HL-60 (cell line): ENCODE data around the gene IGSF1.

Source experiments
- DNase-seq, 2 experiments: peaks; one replicate each; pipeline ENCODE4 v3.0.0-alpha.2; 2010 to 2020; ENCODE audit warnings: low read depth in 1 of 2, low spot score in 1 of 2
- H3K27ac ChIP-seq: fragments of 250-450 bp; sonication (Bioruptor Pico); replicated peaks from 2 replicates; pipeline ENCODE4 v1.5.1; 2020; ENCODE audit warnings: mild to moderate bottlenecking, moderate library complexity
- H3K27me3 ChIP-seq: fragments of 250-450 bp; sonication (Bioruptor Pico); 2 replicates; pipeline ENCODE4 v1.5.1; 2021; ENCODE audit warnings: mild to moderate bottlenecking, moderate library complexity; ENCODE audit not compliant: insufficient read depth, poor library complexity, severe bottlenecking
- H3K4me3 ChIP-seq: replicated peaks from 2 replicates; pipeline ENCODE4 v1.5.1; 2011; ENCODE audit warnings: mild to moderate bottlenecking, control low read depth, low read length; ENCODE audit not compliant: insufficient read depth
- CTCF ChIP-seq: IDR thresholded peaks from one replicate; pipeline ENCODE4 v1.5.1; 2011; ENCODE audit warnings: low read length, control low read depth, inconsistent platforms; ENCODE audit not compliant: insufficient read depth
- GABPA ChIP-seq: IDR thresholded peaks from 2 replicates; pipeline ENCODE4 v1.6.1; 2012; ENCODE audit warnings: low read depth
- POLR2AphosphoS5 ChIP-seq: IDR thresholded peaks from 2 replicates; pipeline ENCODE4 v1.6.1; 2012; ENCODE audit warnings: low read depth
- SPI1 ChIP-seq: IDR thresholded peaks from 2 replicates; pipeline ENCODE4 v1.6.1; 2012; ENCODE audit warnings: low read depth, mild to moderate bottlenecking, borderline replicate concordance
- TF ChIP-seq, protein P1 (sequence below): IDR thresholded peaks from 2 replicates; pipeline ENCODE4 v1.6.1; 2012; ENCODE audit warnings: low read depth; ENCODE audit not compliant: insufficient replicate concordance

Gene IGSF1

GRCh38 chrX:131289527-131289926 lies 421 bp upstream of the IGSF1 start:
- peaks cover 5% of the 10 kb centered on the region for H3K27me3 ChIP-seq
- H3K4me3 ChIP-seq: no peak overlapping the region
- H3K27ac ChIP-seq: no peak overlapping the region

DNA sequence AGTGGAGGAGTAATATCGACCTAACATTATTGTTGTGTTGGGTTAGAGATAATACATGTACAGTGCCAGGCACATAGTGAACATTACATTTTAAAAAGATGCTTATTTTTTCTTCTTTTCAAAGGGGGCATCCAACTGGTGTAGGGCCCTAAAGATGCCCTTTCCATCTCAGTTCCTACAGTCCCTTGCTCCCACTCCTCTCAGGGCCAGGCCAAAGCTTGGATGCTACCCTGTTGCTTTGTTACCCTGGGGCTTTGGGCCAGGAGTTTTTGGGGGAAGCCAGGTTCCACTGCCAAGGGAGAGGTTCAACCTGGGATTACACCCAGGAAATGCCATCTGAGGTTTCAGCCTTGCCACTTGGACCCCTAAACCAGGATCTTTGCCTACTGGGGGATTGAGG lies 918 bp downstream of the IGSF1 start:
- H3K4me3 ChIP-seq: no peak overlapping the region
- DNase-seq: no peak
- H3K27me3 ChIP-seq: peaks cover 5% of the 10 kb centered on the region
- TF ChIP-seq GABPA: no peak
- no peak for TF ChIP-seq POLR2AphosphoS5
- TF ChIP-seq CTCF: no peak
- no peak overlapping the region for H3K27ac ChIP-seq

More at GRCh38 chrX:131289527-131289926, 421 bp upstream of the IGSF1 start:
- DNase-seq: no peak
- TF ChIP-seq SPI1 (no peak), POLR2AphosphoS5 (no peak)

DNA sequence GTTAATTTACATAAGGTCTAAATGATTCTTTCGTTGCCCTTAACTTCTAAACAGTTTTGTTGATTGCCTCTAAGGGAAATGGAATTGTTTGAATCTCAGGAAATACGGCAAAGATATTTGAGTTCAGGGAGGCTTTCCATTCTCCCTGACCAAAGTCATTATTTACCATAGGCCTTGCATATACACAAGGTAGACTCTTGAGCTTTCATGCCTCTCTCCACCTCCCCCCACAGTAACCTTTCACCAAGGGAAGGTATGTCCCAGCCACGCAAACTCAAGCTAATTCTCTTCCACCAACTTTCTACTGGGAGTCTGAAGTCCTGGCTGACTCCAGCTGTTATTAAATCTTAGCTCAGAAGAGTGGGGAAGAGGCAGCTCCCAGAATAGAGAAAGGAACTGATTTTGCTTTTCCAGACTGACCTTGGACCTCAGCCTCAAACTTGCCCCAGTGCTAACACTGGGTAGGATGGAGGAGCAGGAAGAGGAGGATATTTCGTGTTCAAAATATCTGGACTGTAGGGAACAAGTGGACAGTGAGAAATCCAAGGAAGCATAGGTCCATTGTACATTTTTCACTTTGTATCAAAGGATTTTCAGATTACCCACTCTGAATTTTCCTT lies 1.4 kb downstream of the IGSF1 start:
- TF ChIP-seq GABPA (no peak), POLR2AphosphoS5 (no peak), CTCF (no peak), SPI1 (no peak)
- TF ChIP-seq, protein P1, sequence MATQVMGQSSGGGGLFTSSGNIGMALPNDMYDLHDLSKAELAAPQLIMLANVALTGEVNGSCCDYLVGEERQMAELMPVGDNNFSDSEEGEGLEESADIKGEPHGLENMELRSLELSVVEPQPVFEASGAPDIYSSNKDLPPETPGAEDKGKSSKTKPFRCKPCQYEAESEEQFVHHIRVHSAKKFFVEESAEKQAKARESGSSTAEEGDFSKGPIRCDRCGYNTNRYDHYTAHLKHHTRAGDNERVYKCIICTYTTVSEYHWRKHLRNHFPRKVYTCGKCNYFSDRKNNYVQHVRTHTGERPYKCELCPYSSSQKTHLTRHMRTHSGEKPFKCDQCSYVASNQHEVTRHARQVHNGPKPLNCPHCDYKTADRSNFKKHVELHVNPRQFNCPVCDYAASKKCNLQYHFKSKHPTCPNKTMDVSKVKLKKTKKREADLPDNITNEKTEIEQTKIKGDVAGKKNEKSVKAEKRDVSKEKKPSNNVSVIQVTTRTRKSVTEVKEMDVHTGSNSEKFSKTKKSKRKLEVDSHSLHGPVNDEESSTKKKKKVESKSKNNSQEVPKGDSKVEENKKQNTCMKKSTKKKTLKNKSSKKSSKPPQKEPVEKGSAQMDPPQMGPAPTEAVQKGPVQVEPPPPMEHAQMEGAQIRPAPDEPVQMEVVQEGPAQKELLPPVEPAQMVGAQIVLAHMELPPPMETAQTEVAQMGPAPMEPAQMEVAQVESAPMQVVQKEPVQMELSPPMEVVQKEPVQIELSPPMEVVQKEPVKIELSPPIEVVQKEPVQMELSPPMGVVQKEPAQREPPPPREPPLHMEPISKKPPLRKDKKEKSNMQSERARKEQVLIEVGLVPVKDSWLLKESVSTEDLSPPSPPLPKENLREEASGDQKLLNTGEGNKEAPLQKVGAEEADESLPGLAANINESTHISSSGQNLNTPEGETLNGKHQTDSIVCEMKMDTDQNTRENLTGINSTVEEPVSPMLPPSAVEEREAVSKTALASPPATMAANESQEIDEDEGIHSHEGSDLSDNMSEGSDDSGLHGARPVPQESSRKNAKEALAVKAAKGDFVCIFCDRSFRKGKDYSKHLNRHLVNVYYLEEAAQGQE: no peak
- Histone ChIP-seq H3K4me3 (no peak overlapping the region), H3K27me3 (peaks cover 5% of the 10 kb centered on the region), H3K27ac (no peak overlapping the region)
- DNase-seq: no peak

DNA sequence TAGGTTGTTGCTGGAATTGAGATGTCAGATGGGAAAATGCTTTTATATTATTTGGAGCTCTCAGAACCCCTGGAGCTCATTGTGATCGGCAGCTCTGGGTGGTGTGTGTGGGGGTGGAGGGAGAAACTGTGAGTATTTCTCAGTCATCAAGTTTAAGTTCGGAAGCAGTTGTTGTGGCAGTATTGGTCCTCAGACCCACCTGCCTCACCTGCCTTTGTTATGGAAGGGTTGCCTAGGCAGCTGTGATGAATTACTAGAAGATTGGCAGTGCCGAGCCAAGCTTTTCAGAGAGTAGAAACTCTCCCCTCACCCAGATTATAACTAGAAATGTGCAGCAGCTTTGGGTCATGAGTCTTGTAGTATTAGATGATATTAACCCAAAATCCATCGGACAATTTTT lies 9.5 kb downstream of the IGSF1 start:
- Histone ChIP-seq H3K4me3 (no peak overlapping the region), H3K27ac (no peak overlapping the region), H3K27me3 (no peaks in the 10 kb centered on the region)
- TF ChIP-seq GABPA: no peak
- TF ChIP-seq, protein P1: no peak
- TF ChIP-seq POLR2AphosphoS5: no peak
- TF ChIP-seq CTCF: no peak
- no peak for TF ChIP-seq SPI1
- DNase-seq: no peak
